Measurements from ENCODE around the gene MUC5B.

The MUC5B gene

DNA sequence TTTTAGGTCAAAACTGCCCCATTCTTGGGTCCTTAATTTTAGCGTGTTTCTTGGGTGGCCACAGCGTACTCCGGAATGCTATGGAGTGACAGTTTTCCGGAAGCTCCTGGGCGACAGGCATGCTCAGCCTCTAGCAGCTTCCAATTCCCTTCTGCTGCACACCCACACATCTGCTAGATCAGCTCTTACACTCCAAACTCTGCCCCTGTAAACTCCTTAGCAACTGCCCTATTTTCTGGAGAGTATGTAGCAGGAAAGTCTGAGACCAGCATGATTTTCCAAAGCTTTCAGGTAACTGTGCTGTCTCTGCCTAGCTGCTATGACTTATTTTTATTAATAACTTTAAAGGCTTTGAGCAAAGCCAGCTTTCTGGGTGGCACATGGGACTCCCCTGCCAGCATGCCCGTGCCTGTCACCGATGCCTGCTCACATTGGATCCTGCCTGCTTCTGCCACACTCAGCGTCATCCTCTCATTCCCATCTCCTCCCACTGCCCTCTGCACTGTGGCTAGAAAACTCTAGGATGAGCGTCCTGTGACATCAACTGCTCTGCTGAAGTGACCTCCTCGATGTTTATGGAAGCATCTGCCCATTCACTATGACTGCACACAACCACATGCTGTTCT, 69.3 kb downstream of the MUC5B start:
- peaks cover 41% of the 10 kb centered on the region for H3K36me3 ChIP-seq (ENCODE audit: insufficient read depth, low read length)

DNA sequence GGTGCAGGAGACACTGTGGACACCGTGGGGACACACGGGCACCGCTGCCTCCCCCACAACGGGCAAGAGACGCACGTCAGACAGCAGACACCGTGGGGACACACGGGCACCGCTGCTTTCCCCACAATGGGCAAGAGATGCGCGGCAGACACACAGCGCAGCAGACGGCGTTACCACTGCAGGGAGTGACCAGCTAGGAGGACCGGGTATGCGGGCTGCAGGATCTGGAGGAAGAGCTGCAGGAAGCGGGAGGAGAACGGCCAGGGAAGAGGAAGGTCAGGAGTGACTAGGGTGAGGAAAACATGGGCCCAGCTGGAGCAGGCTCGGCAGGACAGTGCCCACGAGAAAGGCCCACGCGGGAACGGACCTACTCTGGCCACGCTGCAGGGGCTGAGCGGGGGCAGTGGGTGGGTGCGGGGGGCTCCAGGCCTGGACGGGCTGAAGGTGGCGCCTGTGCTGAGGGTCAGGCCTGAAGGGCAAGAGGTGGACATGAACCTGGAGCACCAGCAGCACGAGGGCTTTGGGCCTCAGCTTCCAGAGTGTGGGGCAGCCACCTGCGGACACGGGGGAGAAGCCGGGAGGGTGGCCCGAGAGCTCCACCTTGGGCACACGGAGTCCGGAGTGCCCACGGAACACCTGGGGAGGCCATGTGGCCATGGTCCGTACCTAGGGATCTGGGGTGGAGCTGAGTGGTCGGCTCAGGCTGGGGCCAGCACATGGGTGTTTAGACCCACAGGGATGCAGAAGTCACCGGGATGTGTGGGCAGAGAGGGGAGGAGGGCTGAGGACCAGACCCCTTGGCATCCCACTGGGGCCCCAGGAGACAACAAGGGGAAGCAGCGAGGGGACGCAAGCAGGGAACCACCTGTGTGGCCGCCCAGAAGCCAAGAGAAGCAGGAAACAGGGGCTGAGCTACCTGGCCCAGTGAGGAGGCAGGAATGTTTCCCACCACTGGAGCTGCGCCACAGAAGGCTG, 70.1 kb downstream of the MUC5B start:
- H4K20me1 ChIP-seq (ENCODE audit: insufficient read depth, low read length): no peaks in the 10 kb centered on the region
- no peak overlapping the region for H2AFZ ChIP-seq (ENCODE audit: low read length)
- no peaks in the 10 kb centered on the region for H3K79me2 ChIP-seq (ENCODE audit: insufficient read depth, low read length)
- H3K36me3 ChIP-seq (ENCODE audit: insufficient read depth, low read length): peaks cover 42% of the 10 kb centered on the region
- H3K9me3 ChIP-seq (ENCODE audit: low read length): no peaks in the 10 kb centered on the region
- H3K9ac ChIP-seq (ENCODE audit: low read length): no peak overlapping the region
- no peaks in the 10 kb centered on the region for H3K27me3 ChIP-seq (ENCODE audit: insufficient read depth, low read length)
- H3F3A ChIP-seq (ENCODE audit: insufficient read depth, low read length): no peaks in the 10 kb centered on the region
- no peak overlapping the region for H3K4me2 ChIP-seq (ENCODE audit: low read length)
- no peaks in the 10 kb centered on the region for H3K9me2 ChIP-seq (ENCODE audit: low read depth, low read length)
- H3K4me3 ChIP-seq (ENCODE audit: low read depth, low read length, poor library complexity, severe bottlenecking): no peak overlapping the region
- H3K27ac ChIP-seq (ENCODE audit: low read depth, low read length, poor library complexity, severe bottlenecking): no peak overlapping the region
- TF ChIP-seq, protein P1, sequence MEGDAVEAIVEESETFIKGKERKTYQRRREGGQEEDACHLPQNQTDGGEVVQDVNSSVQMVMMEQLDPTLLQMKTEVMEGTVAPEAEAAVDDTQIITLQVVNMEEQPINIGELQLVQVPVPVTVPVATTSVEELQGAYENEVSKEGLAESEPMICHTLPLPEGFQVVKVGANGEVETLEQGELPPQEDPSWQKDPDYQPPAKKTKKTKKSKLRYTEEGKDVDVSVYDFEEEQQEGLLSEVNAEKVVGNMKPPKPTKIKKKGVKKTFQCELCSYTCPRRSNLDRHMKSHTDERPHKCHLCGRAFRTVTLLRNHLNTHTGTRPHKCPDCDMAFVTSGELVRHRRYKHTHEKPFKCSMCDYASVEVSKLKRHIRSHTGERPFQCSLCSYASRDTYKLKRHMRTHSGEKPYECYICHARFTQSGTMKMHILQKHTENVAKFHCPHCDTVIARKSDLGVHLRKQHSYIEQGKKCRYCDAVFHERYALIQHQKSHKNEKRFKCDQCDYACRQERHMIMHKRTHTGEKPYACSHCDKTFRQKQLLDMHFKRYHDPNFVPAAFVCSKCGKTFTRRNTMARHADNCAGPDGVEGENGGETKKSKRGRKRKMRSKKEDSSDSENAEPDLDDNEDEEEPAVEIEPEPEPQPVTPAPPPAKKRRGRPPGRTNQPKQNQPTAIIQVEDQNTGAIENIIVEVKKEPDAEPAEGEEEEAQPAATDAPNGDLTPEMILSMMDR (IDR thresholded peaks at IDR 0.05; ENCODE audit: low read length): no peak
- no peak for TF ChIP-seq EZH2 (IDR thresholded peaks at IDR 0.05; ENCODE audit: borderline replicate concordance, low read length)
- no peaks in the 10 kb centered on the region for H3K4me1 ChIP-seq (ENCODE audit: insufficient read depth, low read length, severe bottlenecking)

More for the DNA sequence above, 69.3 kb downstream of the MUC5B start:
- H3K4me1 ChIP-seq (ENCODE audit: insufficient read depth, low read length, severe bottlenecking): no peaks in the 10 kb centered on the region
- no peak overlapping the region for H3K27ac ChIP-seq (ENCODE audit: low read depth, low read length, poor library complexity, severe bottlenecking)
- no peak for TF ChIP-seq EZH2 (IDR thresholded peaks at IDR 0.05; ENCODE audit: borderline replicate concordance, low read length)
- TF ChIP-seq, protein P1 (IDR thresholded peaks at IDR 0.05; ENCODE audit: low read length): no peak
- H3K9me2 ChIP-seq (ENCODE audit: low read depth, low read length): no peaks in the 10 kb centered on the region
- no peaks in the 10 kb centered on the region for H3K27me3 ChIP-seq (ENCODE audit: insufficient read depth, low read length)
- no peaks in the 10 kb centered on the region for H4K20me1 ChIP-seq (ENCODE audit: insufficient read depth, low read length)
- H3K9ac ChIP-seq (ENCODE audit: low read length): no peak overlapping the region
- H3K4me3 ChIP-seq (ENCODE audit: low read depth, low read length, poor library complexity, severe bottlenecking): no peak overlapping the region
- H3K4me2 ChIP-seq (ENCODE audit: low read length): no peak overlapping the region
- no peaks in the 10 kb centered on the region for H3F3A ChIP-seq (ENCODE audit: insufficient read depth, low read length)
- H3K9me3 ChIP-seq (ENCODE audit: low read length): no peaks in the 10 kb centered on the region
- no peaks in the 10 kb centered on the region for H3K79me2 ChIP-seq (ENCODE audit: insufficient read depth, low read length)
- H2AFZ ChIP-seq (ENCODE audit: low read length): no peak overlapping the region

DNA sequence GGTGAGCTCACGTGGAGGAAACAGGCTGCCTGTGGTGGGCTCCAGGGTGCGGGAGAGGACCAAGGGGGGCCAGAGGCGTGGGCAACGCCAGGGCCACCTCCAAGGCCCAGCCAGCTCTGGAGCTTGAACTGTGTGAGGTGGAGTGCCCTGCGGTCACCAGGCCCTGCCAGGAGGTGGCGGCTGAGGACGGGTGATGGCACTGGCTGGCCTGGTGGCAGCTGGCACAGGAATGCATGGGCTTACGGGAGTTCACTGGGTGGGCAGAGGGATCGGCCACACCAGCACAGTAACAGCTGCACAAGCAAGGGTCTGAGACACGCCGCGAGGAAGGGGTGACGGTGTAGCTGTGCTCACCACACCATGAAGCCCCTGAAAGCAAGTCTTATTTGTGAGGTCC, 70.8 kb downstream of the MUC5B start:
- Histone ChIP-seq H3K9me3 (ENCODE audit: low read length) (no peaks in the 10 kb centered on the region), H3K4me2 (ENCODE audit: low read length) (no peak overlapping the region), H3K9ac (ENCODE audit: low read length) (no peak overlapping the region), H4K20me1 (ENCODE audit: insufficient read depth, low read length) (no peaks in the 10 kb centered on the region), H3K9me2 (ENCODE audit: low read depth, low read length) (no peaks in the 10 kb centered on the region), H3K36me3 (ENCODE audit: insufficient read depth, low read length) (peaks cover 41% of the 10 kb centered on the region), H3K79me2 (ENCODE audit: insufficient read depth, low read length) (no peaks in the 10 kb centered on the region), H3K4me1 (ENCODE audit: insufficient read depth, low read length, severe bottlenecking) (no peaks in the 10 kb centered on the region), H3K4me3 (ENCODE audit: low read depth, low read length, poor library complexity, severe bottlenecking) (no peak overlapping the region), H3K27ac (ENCODE audit: low read depth, low read length, poor library complexity, severe bottlenecking) (no peak overlapping the region), H2AFZ (ENCODE audit: low read length) (no peak overlapping the region), H3F3A (ENCODE audit: insufficient read depth, low read length) (no peaks in the 10 kb centered on the region), H3K27me3 (ENCODE audit: insufficient read depth, low read length) (no peaks in the 10 kb centered on the region)
- TF ChIP-seq EZH2 (IDR thresholded peaks at IDR 0.05; ENCODE audit: borderline replicate concordance, low read length): no peak
- TF ChIP-seq, protein P1 (IDR thresholded peaks at IDR 0.05; ENCODE audit: low read length): peak; percentile 25; the same call in 1 of the 2 replicates

All from OCI-LY1 (cell line).